HEK293 (cell line): ENCODE measurements around the gene IWS1.

Experiments used
- FEZF1 ChIP-seq: fragments of 450-650 bp; formaldehyde crosslinking; IDR thresholded peaks from 2 replicates; pipeline ENCODE4 v1.5.1; 2016; ENCODE audit warnings: missing biosample characterization, missing genetic modification characterization
- GLIS2 ChIP-seq: fragments of 450-650 bp; formaldehyde crosslinking; IDR thresholded peaks from 2 replicates; pipeline ENCODE4 v1.5.1; 2016; ENCODE audit warnings: missing biosample characterization, missing genetic modification characterization
- HOXA7 ChIP-seq: sonication (generic); formaldehyde crosslinking; IDR thresholded peaks from 2 replicates; pipeline ENCODE4 v1.8.1; 2022; ENCODE audit warnings: missing genetic modification reagents, borderline replicate concordance
- HOXC10 ChIP-seq: sonication (generic); formaldehyde crosslinking; IDR thresholded peaks from 2 replicates; pipeline ENCODE4 v1.8.1; 2023; ENCODE audit warnings: mild to moderate bottlenecking, missing genetic modification reagents
- HOXD13 ChIP-seq: sonication (generic); formaldehyde crosslinking; IDR thresholded peaks from 2 replicates; pipeline ENCODE4 v1.8.0; 2022; ENCODE audit warnings: missing genetic modification reagents, borderline replicate concordance
- ZIC2 ChIP-seq: fragments of 450-650 bp; formaldehyde crosslinking; IDR thresholded peaks from 2 replicates; pipeline ENCODE4 v1.5.1; 2016; ENCODE audit warnings: missing biosample characterization, missing genetic modification characterization
- ZNF112 ChIP-seq: fragments of 450-650 bp; formaldehyde crosslinking; IDR thresholded peaks from 2 replicates; pipeline ENCODE4 v1.5.0; 2017; ENCODE audit warnings: missing biosample characterization, missing genetic modification characterization
- ZNF133 ChIP-seq: fragments of 450-650 bp; formaldehyde crosslinking; IDR thresholded peaks from 2 replicates; pipeline ENCODE4 v1.5.1; 2016; ENCODE audit warnings: missing biosample characterization, missing genetic modification characterization
- ZNF248 ChIP-seq: fragments of 450-650 bp; formaldehyde crosslinking; IDR thresholded peaks from 2 replicates; pipeline ENCODE4 v1.5.1; 2017; ENCODE audit warnings: missing biosample characterization, missing genetic modification characterization
- ZNF37A ChIP-seq: fragments of 450-650 bp; IDR thresholded peaks from 2 replicates; pipeline ENCODE4 v1.5.1; 2018; ENCODE audit warnings: missing biosample characterization, missing genetic modification characterization
- ZNF404 ChIP-seq: fragments of 450-650 bp; formaldehyde crosslinking; IDR thresholded peaks from 2 replicates; pipeline ENCODE4 v1.5.1; 2017; ENCODE audit warnings: missing biosample characterization, missing genetic modification characterization
- ZNF473 ChIP-seq: fragments of 450-650 bp; formaldehyde crosslinking; IDR thresholded peaks from 2 replicates; pipeline ENCODE4 v1.5.1; 2017; ENCODE audit warnings: missing biosample characterization, missing genetic modification characterization
- ZNF48 ChIP-seq: fragments of 450-650 bp; formaldehyde crosslinking; IDR thresholded peaks from 2 replicates; pipeline ENCODE4 v1.5.1; 2016; ENCODE audit warnings: missing biosample characterization, missing genetic modification characterization
- ZNF561 ChIP-seq: fragments of 450-650 bp; IDR thresholded peaks from 2 replicates; pipeline ENCODE4 v1.5.1; 2018; ENCODE audit warnings: missing biosample characterization, missing genetic modification characterization, borderline replicate concordance
- ZNF585B ChIP-seq: fragments of 450-650 bp; formaldehyde crosslinking; IDR thresholded peaks from 2 replicates; pipeline ENCODE4 v1.5.1; 2016; ENCODE audit warnings: missing biosample characterization, missing genetic modification characterization
- ZNF664 ChIP-seq: fragments of 450-650 bp; formaldehyde crosslinking; IDR thresholded peaks from 2 replicates; pipeline ENCODE4 v1.5.1; 2016; ENCODE audit warnings: missing biosample characterization, missing genetic modification characterization
- ZNF747 ChIP-seq: fragments of 450-650 bp; formaldehyde crosslinking; IDR thresholded peaks from 2 replicates; pipeline ENCODE4 v1.5.1; 2016; ENCODE audit warnings: missing biosample characterization, missing genetic modification characterization
- ZNF768 ChIP-seq: fragments of 450-650 bp; formaldehyde crosslinking; IDR thresholded peaks from 2 replicates; pipeline ENCODE4 v1.5.1; 2018; ENCODE audit warnings: missing biosample characterization, mild to moderate bottlenecking, missing genetic modification characterization
- ZNF776 ChIP-seq: fragments of 450-650 bp; formaldehyde crosslinking; IDR thresholded peaks from 2 replicates; pipeline ENCODE4 v1.5.0; 2017; ENCODE audit warnings: missing biosample characterization, missing genetic modification characterization, borderline replicate concordance
- ZNF837 ChIP-seq: fragments of 450-650 bp; formaldehyde crosslinking; IDR thresholded peaks from 2 replicates; pipeline ENCODE4 v1.5.1; 2016; ENCODE audit warnings: missing biosample characterization, missing genetic modification characterization
- TF ChIP-seq, protein P1 (sequence below): fragments of 450-650 bp; formaldehyde crosslinking; IDR thresholded peaks from 2 replicates; pipeline ENCODE4 v1.5.1; 2016; ENCODE audit warnings: missing biosample characterization, missing genetic modification characterization, borderline replicate concordance
- TF ChIP-seq, protein P2 (sequence below): fragments of 450-650 bp; formaldehyde crosslinking; IDR thresholded peaks from 2 replicates; pipeline ENCODE4 v1.5.1; 2016; ENCODE audit warnings: missing biosample characterization, missing genetic modification characterization
- TF ChIP-seq, protein P3 (sequence below): fragments of 450-650 bp; formaldehyde crosslinking; IDR thresholded peaks from 2 replicates; pipeline ENCODE4 v1.5.1; 2016; ENCODE audit warnings: missing biosample characterization, missing genetic modification characterization, borderline replicate concordance
- TF ChIP-seq, protein P4 (sequence below): fragments of 450-650 bp; formaldehyde crosslinking; IDR thresholded peaks from 2 replicates; pipeline ENCODE4 v1.5.1; 2016; ENCODE audit warnings: missing biosample characterization, missing genetic modification characterization
- TF ChIP-seq, protein P5 (sequence below): fragments of 450-650 bp; formaldehyde crosslinking; IDR thresholded peaks from 2 replicates; pipeline ENCODE4 v1.5.1; 2016; ENCODE audit warnings: missing biosample characterization, missing genetic modification characterization
- TF ChIP-seq, protein P6 (sequence below): fragments of 450-650 bp; IDR thresholded peaks from 2 replicates; pipeline ENCODE4 v1.5.1; 2018; ENCODE audit warnings: missing biosample characterization, mild to moderate bottlenecking, missing genetic modification characterization

IWS1 gene

DNA sequence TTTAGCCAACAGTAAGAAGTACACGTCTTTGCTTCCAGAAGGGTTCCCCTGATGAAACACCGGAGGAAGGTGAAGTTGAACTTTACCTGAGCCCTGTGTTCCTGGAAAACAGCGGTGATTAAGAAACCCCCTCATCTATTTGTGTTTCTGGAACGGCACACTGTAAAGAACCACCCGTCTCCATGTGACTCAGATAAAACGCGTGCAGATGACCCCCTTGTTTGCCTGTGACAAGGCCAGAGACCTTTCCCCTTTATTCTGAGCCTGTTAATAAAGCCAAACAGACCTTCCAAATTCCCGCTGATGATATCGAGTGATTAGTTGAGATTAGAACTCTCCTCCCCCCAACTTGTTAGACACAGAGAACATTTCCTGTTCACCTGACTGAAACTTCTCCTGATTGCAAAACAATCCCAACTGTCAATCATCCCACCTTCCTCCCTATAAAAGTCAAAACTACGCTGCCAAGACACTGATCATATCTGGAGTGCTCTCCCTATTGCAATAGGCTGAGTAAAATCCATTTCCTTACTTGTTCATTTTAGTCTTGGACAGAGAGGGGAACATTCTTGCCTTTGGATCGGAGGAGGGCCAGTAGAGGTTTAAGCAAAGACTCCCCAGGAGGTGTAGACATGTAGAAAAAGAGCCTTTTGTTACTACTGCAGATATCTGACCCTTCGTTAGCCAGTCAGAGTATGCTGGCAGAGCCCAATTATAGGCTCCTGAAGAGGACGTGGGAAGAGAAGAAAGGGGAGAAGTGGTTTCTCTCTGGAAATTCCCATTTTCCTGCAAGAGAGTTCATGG is 914 bp upstream of the IWS1 start (continued):
- no peak for TF ChIP-seq ZIC2 (tag by site-specific recombination)
- no peak for TF ChIP-seq ZNF248 (tag by site-specific recombination)
- TF ChIP-seq ZNF48 (tag by site-specific recombination), result no peak
- TF ChIP-seq, protein P1, sequence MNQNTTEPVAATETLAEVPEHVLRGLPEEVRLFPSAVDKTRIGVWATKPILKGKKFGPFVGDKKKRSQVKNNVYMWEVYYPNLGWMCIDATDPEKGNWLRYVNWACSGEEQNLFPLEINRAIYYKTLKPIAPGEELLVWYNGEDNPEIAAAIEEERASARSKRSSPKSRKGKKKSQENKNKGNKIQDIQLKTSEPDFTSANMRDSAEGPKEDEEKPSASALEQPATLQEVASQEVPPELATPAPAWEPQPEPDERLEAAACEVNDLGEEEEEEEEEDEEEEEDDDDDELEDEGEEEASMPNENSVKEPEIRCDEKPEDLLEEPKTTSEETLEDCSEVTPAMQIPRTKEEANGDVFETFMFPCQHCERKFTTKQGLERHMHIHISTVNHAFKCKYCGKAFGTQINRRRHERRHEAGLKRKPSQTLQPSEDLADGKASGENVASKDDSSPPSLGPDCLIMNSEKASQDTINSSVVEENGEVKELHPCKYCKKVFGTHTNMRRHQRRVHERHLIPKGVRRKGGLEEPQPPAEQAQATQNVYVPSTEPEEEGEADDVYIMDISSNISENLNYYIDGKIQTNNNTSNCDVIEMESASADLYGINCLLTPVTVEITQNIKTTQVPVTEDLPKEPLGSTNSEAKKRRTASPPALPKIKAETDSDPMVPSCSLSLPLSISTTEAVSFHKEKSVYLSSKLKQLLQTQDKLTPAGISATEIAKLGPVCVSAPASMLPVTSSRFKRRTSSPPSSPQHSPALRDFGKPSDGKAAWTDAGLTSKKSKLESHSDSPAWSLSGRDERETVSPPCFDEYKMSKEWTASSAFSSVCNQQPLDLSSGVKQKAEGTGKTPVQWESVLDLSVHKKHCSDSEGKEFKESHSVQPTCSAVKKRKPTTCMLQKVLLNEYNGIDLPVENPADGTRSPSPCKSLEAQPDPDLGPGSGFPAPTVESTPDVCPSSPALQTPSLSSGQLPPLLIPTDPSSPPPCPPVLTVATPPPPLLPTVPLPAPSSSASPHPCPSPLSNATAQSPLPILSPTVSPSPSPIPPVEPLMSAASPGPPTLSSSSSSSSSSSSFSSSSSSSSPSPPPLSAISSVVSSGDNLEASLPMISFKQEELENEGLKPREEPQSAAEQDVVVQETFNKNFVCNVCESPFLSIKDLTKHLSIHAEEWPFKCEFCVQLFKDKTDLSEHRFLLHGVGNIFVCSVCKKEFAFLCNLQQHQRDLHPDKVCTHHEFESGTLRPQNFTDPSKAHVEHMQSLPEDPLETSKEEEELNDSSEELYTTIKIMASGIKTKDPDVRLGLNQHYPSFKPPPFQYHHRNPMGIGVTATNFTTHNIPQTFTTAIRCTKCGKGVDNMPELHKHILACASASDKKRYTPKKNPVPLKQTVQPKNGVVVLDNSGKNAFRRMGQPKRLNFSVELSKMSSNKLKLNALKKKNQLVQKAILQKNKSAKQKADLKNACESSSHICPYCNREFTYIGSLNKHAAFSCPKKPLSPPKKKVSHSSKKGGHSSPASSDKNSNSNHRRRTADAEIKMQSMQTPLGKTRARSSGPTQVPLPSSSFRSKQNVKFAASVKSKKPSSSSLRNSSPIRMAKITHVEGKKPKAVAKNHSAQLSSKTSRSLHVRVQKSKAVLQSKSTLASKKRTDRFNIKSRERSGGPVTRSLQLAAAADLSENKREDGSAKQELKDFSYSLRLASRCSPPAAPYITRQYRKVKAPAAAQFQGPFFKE, result no peak
- no peak for TF ChIP-seq ZNF837 (tag by site-specific recombination)
- no peak for TF ChIP-seq ZNF776 (tag by site-specific recombination)
- TF ChIP-seq ZNF473 (tag by site-specific recombination), result no peak
- TF ChIP-seq, protein P2, sequence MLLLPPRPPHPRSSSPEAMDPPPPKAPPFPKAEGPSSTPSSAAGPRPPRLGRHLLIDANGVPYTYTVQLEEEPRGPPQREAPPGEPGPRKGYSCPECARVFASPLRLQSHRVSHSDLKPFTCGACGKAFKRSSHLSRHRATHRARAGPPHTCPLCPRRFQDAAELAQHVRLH, result no peak
- TF ChIP-seq ZNF664 (tag by site-specific recombination), result no peak
- no peak for TF ChIP-seq ZNF585B (tag by site-specific recombination)
- TF ChIP-seq HOXA7 (CRISPR knock-in tag), result no peak
- no peak for TF ChIP-seq HOXD13 (CRISPR knock-in tag)
- TF ChIP-seq ZNF768 (tag by site-specific recombination), result no peak
- no peak for TF ChIP-seq ZNF561 (tag by site-specific recombination)
- TF ChIP-seq, protein P3, sequence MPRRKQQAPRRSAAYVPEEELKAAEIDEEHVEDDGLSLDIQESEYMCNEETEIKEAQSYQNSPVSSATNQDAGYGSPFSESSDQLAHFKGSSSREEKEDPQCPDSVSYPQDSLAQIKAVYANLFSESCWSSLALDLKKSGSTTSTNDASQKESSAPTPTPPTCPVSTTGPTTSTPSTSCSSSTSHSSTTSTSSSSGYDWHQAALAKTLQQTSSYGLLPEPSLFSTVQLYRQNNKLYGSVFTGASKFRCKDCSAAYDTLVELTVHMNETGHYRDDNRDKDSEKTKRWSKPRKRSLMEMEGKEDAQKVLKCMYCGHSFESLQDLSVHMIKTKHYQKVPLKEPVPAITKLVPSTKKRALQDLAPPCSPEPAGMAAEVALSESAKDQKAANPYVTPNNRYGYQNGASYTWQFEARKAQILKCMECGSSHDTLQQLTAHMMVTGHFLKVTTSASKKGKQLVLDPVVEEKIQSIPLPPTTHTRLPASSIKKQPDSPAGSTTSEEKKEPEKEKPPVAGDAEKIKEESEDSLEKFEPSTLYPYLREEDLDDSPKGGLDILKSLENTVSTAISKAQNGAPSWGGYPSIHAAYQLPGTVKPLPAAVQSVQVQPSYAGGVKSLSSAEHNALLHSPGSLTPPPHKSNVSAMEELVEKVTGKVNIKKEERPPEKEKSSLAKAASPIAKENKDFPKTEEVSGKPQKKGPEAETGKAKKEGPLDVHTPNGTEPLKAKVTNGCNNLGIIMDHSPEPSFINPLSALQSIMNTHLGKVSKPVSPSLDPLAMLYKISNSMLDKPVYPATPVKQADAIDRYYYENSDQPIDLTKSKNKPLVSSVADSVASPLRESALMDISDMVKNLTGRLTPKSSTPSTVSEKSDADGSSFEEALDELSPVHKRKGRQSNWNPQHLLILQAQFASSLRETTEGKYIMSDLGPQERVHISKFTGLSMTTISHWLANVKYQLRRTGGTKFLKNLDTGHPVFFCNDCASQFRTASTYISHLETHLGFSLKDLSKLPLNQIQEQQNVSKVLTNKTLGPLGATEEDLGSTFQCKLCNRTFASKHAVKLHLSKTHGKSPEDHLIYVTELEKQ, result no peak
- TF ChIP-seq FEZF1, result no peak
- TF ChIP-seq, protein P4, sequence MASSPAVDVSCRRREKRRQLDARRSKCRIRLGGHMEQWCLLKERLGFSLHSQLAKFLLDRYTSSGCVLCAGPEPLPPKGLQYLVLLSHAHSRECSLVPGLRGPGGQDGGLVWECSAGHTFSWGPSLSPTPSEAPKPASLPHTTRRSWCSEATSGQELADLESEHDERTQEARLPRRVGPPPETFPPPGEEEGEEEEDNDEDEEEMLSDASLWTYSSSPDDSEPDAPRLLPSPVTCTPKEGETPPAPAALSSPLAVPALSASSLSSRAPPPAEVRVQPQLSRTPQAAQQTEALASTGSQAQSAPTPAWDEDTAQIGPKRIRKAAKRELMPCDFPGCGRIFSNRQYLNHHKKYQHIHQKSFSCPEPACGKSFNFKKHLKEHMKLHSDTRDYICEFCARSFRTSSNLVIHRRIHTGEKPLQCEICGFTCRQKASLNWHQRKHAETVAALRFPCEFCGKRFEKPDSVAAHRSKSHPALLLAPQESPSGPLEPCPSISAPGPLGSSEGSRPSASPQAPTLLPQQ, result 0 out of 2 replicates have a peak, but pooled peaks have one; percentile 28
- no peak for TF ChIP-seq ZNF404 (tag by site-specific recombination)
- TF ChIP-seq HOXC10, result no peak
- TF ChIP-seq, protein P5, sequence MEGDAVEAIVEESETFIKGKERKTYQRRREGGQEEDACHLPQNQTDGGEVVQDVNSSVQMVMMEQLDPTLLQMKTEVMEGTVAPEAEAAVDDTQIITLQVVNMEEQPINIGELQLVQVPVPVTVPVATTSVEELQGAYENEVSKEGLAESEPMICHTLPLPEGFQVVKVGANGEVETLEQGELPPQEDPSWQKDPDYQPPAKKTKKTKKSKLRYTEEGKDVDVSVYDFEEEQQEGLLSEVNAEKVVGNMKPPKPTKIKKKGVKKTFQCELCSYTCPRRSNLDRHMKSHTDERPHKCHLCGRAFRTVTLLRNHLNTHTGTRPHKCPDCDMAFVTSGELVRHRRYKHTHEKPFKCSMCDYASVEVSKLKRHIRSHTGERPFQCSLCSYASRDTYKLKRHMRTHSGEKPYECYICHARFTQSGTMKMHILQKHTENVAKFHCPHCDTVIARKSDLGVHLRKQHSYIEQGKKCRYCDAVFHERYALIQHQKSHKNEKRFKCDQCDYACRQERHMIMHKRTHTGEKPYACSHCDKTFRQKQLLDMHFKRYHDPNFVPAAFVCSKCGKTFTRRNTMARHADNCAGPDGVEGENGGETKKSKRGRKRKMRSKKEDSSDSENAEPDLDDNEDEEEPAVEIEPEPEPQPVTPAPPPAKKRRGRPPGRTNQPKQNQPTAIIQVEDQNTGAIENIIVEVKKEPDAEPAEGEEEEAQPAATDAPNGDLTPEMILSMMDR (tag by site-specific recombination), result 0 out of 2 replicates have a peak, but pooled peaks have one; percentile 38
- no peak for TF ChIP-seq ZNF37A
- no peak for TF ChIP-seq ZNF747 (tag by site-specific recombination)
- no peak for TF ChIP-seq GLIS2
- no peak for TF ChIP-seq ZNF112 (tag by site-specific recombination)
- TF ChIP-seq, protein P6, sequence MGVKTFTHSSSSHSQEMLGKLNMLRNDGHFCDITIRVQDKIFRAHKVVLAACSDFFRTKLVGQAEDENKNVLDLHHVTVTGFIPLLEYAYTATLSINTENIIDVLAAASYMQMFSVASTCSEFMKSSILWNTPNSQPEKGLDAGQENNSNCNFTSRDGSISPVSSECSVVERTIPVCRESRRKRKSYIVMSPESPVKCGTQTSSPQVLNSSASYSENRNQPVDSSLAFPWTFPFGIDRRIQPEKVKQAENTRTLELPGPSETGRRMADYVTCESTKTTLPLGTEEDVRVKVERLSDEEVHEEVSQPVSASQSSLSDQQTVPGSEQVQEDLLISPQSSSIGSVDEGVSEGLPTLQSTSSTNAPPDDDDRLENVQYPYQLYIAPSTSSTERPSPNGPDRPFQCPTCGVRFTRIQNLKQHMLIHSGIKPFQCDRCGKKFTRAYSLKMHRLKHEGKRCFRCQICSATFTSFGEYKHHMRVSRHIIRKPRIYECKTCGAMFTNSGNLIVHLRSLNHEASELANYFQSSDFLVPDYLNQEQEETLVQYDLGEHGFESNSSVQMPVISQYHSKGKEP, result no peak
- no peak for TF ChIP-seq ZNF133 (tag by site-specific recombination)
